Right atrium auricular region (tissue), 2 donors: ENCODE data around the gene AP2A2. TPM values are rescaled to one million over a fixed set of nuclear protein-coding genes. Genes with fewer than 3 reads are reported as not detected.
"Not testable (repeated sequence)": the region's sequence is repeated elsewhere in the genome, so short reads cannot be mapped to it uniquely, and the experiment has no call there.

Source experiments
- DNase-seq: peaks from one replicate; pipeline ENCODE4 v3.0.0-alpha.2; 2019; ENCODE audit warnings: low spot score
- H3K27ac ChIP-seq, 2 donors: fragments of 200-600 bp; sonication (generic); 1 replicate in 1 of 2; 2 replicates in 1 of 2; pipeline ENCODE4 v1.5.1; 2016 to 2019
- H3K27me3 ChIP-seq, 2 donors: fragments of 200-600 bp; sonication (generic); one replicate each; pipeline versions ENCODE4 v1.5.1 to v1.6.0; 2017 to 2019
- H3K36me3 ChIP-seq: fragments of 200-600 bp; sonication (generic); one replicate; pipeline ENCODE4 v1.5.1; 2016
- H3K4me1 ChIP-seq, 2 donors: fragments of 200-600 bp; sonication (generic); one replicate each; pipeline versions ENCODE4 v1.5.1 to v1.6.0; 2017 to 2019
- H3K4me3 ChIP-seq, 2 donors: fragments of 200-600 bp; sonication (generic); 1 replicate in 1 of 2; 2 replicates in 1 of 2; pipeline ENCODE4 v1.5.1; 2017 to 2019; ENCODE audit warnings: mild to moderate bottlenecking in 1 of 2, moderate library complexity in 1 of 2
- H3K9me3 ChIP-seq, 2 donors: fragments of 200-600 bp; sonication (generic); one replicate each; pipeline ENCODE4 v1.5.1; 2019
- total RNA-seq, 2 donors: library from RNA; depleted of rRNA; stranded (reverse); fragments of >200 nt; gene quantifications; one replicate each; pipeline ENCODE4 v1.1.0, GENCODE V29; 2016
- TF ChIP-seq, protein P1 (sequence below), 2 donors: fragments of 200-600 bp; sonication (generic); IDR thresholded peaks; one replicate each; pipeline ENCODE4 v1.5.1; 2019; ENCODE audit warnings: antibody characterized with exemption in 2 of 2

Gene AP2A2
- total RNA-seq, 2 donors from 2014 or later, result 28.8 to 41.7 TPM

DNA sequence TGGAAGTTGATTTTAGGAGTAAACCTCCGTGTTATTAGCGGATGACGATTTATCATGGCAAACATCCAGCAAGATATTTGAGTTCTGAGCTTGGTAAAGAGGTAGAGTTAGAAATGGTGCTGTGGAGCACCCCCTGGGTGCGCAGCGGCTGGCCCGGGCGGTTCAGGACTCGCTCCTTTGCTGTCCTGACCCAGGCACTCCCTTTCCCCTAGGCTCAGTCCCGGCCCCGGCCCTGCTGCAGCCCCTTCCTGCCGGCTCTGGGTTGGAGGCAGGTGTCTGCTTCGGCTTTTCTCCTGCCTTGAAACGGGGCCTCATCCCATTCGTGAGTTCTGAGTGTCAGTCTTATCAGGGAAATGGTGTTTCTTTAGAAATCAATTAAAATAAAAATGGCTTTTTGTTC is 33.4 kb downstream of the AP2A2 start:
- Histone ChIP-seq H3K9me3 (no peaks in the 10 kb centered on the region), H3K4me3 (no peak overlapping the region), H3K4me1 (peaks cover 0 to 13% of the 10 kb centered on the region in 2 donors), H3K27ac (no peak overlapping the region), H3K27me3 (no peaks in the 10 kb centered on the region), H3K36me3 (peaks cover 43% of the 10 kb centered on the region)
- no peak for DNase-seq
- TF ChIP-seq, protein P1, sequence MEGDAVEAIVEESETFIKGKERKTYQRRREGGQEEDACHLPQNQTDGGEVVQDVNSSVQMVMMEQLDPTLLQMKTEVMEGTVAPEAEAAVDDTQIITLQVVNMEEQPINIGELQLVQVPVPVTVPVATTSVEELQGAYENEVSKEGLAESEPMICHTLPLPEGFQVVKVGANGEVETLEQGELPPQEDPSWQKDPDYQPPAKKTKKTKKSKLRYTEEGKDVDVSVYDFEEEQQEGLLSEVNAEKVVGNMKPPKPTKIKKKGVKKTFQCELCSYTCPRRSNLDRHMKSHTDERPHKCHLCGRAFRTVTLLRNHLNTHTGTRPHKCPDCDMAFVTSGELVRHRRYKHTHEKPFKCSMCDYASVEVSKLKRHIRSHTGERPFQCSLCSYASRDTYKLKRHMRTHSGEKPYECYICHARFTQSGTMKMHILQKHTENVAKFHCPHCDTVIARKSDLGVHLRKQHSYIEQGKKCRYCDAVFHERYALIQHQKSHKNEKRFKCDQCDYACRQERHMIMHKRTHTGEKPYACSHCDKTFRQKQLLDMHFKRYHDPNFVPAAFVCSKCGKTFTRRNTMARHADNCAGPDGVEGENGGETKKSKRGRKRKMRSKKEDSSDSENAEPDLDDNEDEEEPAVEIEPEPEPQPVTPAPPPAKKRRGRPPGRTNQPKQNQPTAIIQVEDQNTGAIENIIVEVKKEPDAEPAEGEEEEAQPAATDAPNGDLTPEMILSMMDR (IDR thresholded peaks at IDR 0.05), result no peak

DNA sequence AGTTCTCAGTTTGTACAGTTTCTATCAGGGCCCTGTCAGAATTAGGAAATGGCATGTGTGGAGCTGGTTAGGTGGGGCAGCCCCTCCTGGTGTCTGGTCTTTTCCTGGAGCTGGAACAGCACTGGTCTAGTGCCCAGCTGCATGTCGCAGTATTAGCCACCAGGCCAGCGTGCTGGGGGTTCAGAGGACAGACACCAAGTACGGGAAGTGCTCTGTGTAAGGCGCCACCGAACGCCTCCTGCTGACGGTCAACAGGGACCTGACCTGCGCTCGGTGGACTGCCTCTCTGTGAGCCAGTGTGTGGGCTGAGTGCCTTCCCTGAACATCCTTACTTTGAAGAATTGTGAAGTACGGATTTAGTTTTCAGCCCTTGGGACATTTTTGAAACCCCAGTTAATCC is 33.9 kb downstream of the AP2A2 start:
- Histone ChIP-seq H3K4me1 (peaks cover 0 to 11% of the 10 kb centered on the region in 2 donors), H3K36me3 (peaks cover 49% of the 10 kb centered on the region), H3K27me3 (no peaks in the 10 kb centered on the region), H3K9me3 (no peaks in the 10 kb centered on the region), H3K4me3 (no peak overlapping the region), H3K27ac (no peak overlapping the region)
- TF ChIP-seq, protein P1 (IDR thresholded peaks at IDR 0.05), result no peak
- no peak for DNase-seq

DNA sequence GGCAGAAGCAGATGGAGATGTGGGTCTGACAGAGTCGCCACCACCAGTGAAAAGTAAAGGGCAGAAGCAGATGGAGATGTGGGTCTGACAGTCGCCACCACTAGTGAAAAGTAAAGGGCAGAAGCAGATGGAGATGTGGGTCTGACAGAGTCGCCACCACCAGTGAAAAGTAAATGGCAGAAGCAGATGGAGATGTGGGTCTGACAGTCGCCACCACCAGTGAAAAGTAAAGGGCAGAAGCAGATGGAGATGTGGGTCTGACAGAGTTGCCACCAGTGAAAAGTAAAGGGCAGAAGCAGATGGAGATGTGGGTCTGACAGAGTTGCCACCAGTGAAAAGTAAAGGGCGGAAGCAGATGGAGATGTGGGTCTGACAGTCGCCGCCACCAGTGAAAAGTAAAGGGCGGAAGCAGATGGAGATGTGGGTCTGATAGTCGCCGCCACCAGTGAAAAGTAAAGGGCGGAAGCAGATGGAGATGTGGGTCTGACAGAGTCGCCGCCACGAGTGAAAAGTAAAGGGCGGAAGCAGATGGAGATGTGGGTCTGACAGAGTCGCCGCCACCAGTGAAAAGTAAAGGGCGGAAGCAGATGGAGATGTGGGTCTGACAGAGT is 35.7 kb downstream of the AP2A2 start:
- not testable (repeated sequence) for H3K27ac ChIP-seq, H3K4me3 ChIP-seq, DNase-seq, H3K9me3 ChIP-seq, H3K27me3 ChIP-seq, H3K4me1 ChIP-seq
- H3K36me3 ChIP-seq, result peaks cover 50% of the 10 kb centered on the region

DNA sequence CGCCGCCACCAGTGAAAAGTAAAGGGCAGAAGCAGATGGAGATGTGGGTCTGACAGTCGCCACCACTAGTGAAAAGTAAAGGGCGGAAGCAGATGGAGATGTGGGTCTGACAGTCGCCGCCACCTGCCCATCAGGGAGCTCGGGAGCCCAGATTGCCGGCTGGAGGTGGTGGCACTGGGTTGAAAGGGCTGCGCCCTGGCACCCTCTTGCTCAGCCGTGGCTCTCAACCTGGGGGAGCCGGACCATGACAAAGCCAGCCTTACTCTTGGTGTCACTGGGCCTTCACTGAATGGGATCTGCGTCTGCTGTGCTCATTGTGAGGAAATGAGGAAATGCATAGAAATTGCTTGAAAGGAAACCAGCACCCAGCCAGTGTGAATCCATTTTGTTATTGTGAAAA is 36.3 kb downstream of the AP2A2 start:
- Histone ChIP-seq H3K27me3 (no peaks in the 10 kb centered on the region), H3K4me1 (peaks cover 0 to 10% of the 10 kb centered on the region in 2 donors), H3K27ac (no peak overlapping the region), H3K36me3 (peaks cover 50% of the 10 kb centered on the region), H3K4me3 (no peak overlapping the region), H3K9me3 (no peaks in the 10 kb centered on the region)
- TF ChIP-seq, protein P1 (IDR thresholded peaks at IDR 0.05), result no peak
- no peak for DNase-seq

DNA sequence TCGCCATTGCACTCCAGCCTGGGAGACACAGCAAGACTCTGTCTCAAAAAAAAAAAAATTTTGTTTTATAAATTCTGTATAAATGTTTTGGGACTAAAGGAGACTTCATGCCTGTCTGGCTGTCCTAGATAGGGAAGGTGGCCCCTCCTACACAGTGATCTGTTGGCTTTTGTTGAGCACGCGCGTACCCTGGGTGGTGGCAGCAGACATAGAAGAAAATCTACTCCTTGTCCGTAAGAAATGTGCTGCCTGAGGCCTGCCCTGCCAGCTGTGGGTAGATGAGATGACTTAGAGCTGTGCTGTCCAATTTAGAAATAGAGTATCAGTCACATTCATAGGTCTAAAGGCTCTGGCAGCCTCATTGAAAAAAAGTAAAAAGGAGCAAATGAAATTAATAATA is 37.0 kb downstream of the AP2A2 start:
- no peak for DNase-seq
- TF ChIP-seq, protein P1 (IDR thresholded peaks at IDR 0.05), result no peak
- no peak overlapping the region for H3K27ac ChIP-seq
- H3K36me3 ChIP-seq, result peaks cover 50% of the 10 kb centered on the region
- H3K4me3 ChIP-seq, result no peak overlapping the region
- no peaks in the 10 kb centered on the region for H3K27me3 ChIP-seq
- no peaks in the 10 kb centered on the region for H3K9me3 ChIP-seq
- peaks cover 0 to 12% of the 10 kb centered on the region in 2 donors for H3K4me1 ChIP-seq

DNA sequence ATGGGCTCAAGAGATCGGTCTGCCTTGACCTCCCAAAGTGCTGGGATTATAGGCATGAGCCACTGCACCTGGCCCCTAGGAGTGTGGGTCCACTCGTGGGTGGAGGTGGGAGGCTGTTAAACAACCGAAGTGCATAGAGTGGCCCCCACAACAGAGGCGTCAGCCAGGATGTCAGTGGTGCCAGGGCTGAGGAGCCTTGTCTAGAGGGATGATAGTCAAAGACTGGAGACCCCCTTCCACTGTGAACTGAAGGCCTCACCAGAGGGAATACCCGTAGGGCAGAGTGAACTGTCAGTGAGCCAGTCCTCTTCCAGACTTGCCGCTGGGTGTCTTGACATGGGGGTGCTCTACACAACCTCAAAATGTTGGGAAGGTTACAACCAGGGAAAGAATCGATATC is 38.2 kb downstream of the AP2A2 start:
- Histone ChIP-seq H3K4me1 (peaks cover 0 to 12% of the 10 kb centered on the region in 2 donors), H3K27ac (no peak overlapping the region), H3K9me3 (no peaks in the 10 kb centered on the region), H3K36me3 (peaks cover 50% of the 10 kb centered on the region), H3K27me3 (no peaks in the 10 kb centered on the region), H3K4me3 (no peak overlapping the region)
- TF ChIP-seq, protein P1 (IDR thresholded peaks at IDR 0.05), result no peak
- no peak for DNase-seq
